HEK293 (cell line): ENCODE results near the gene ZNF672.

Experiments
- CTCF ChIA-PET: fragments of 350-600 bp; formaldehyde crosslinking; extraction: SDS; loops from one replicate; lab custom pipeline; 2021; ENCODE audit warnings: antibody characterized with exemption; lab: Yijun Ruan, JAX
- POLR2A ChIA-PET: fragments of 300-600 bp; formaldehyde crosslinking; extraction: SDS; loops from one replicate; lab custom pipeline; 2020; ENCODE audit warnings: antibody characterized with exemption, inconsistent platforms; lab: Yijun Ruan, JAX
- H3K27ac ChIP-seq: fragments of 200-500 bp; sonication (Bioruptor generic); 2 replicates; pipeline ENCODE4 v1.5.1; 2014; ENCODE audit warnings: low read depth, low read length, control low read depth, inconsistent platforms; ENCODE audit errors: extremely low read depth
- H3K36me3 ChIP-seq, 2 experiments: fragments of 200-500 bp in 1 of 2; sonication (Bioruptor generic) in 1 of 2; 1 replicate in 1 of 2; 2 replicates in 1 of 2; pipeline ENCODE4 v1.5.1; 2014 to 2017; ENCODE audit warnings: inconsistent platforms in 2 of 2, low read length in 2 of 2; ENCODE audit not compliant: control insufficient read depth in 2 of 2, insufficient read depth in 1 of 2
- H3K4me1 ChIP-seq: fragments of 200-500 bp; sonication (Bioruptor generic); 2 replicates; pipeline ENCODE4 v1.5.1; 2014; ENCODE audit warnings: mild to moderate bottlenecking, low read length, inconsistent platforms; ENCODE audit not compliant: control insufficient read depth, insufficient read depth
- H3K4me3 ChIP-seq: 2 replicates; pipeline ENCODE4 v1.5.1; 2011; ENCODE audit warnings: low read depth, mild to moderate bottlenecking, control low read depth, low read length, moderate library complexity
- H3K9me3 ChIP-seq: fragments of 200-500 bp; sonication (Bioruptor generic); 2 replicates; pipeline ENCODE4 v1.5.1; 2014; ENCODE audit warnings: low read depth, low read length, inconsistent platforms; ENCODE audit not compliant: control insufficient read depth, insufficient read depth
- FEZF1 ChIP-seq: fragments of 450-650 bp; formaldehyde crosslinking; IDR thresholded peaks from 2 replicates; pipeline ENCODE4 v1.5.1; 2016; ENCODE audit warnings: missing biosample characterization, missing genetic modification characterization
- GLI2 ChIP-seq: fragments of 450-650 bp; formaldehyde crosslinking; IDR thresholded peaks from 2 replicates; pipeline ENCODE4; 2017; ENCODE audit warnings: missing biosample characterization, missing genetic modification characterization, low read depth, borderline replicate concordance
- KLF8 ChIP-seq: fragments of 450-650 bp; formaldehyde crosslinking; IDR thresholded peaks from 2 replicates; pipeline ENCODE4 v1.5.1; 2016; ENCODE audit warnings: missing biosample characterization, missing genetic modification characterization
- ZBTB1 ChIP-seq: fragments of 450-650 bp; formaldehyde crosslinking; IDR thresholded peaks from 2 replicates; pipeline ENCODE4 v1.5.1; 2016; ENCODE audit warnings: missing biosample characterization, missing genetic modification characterization
- ZNF10 ChIP-seq: fragments of 450-650 bp; formaldehyde crosslinking; IDR thresholded peaks from 2 replicates; pipeline ENCODE4 v1.5.1; 2017; ENCODE audit warnings: missing biosample characterization, missing genetic modification characterization
- ZNF211 ChIP-seq: fragments of 450-650 bp; formaldehyde crosslinking; IDR thresholded peaks from 2 replicates; pipeline ENCODE4 v1.5.1; 2016; ENCODE audit warnings: low read depth, missing biosample characterization, missing genetic modification characterization
- ZNF341 ChIP-seq: fragments of 450-650 bp; formaldehyde crosslinking; IDR thresholded peaks from 2 replicates; pipeline ENCODE4; 2016; ENCODE audit warnings: low read depth, missing biosample characterization, missing genetic modification characterization
- ZNF433 ChIP-seq: fragments of 450-650 bp; formaldehyde crosslinking; IDR thresholded peaks from 2 replicates; pipeline ENCODE4 v1.5.1; 2016; ENCODE audit warnings: missing biosample characterization, missing genetic modification characterization, low read depth
- ZNF48 ChIP-seq: fragments of 450-650 bp; formaldehyde crosslinking; IDR thresholded peaks from 2 replicates; pipeline ENCODE4 v1.5.1; 2016; ENCODE audit warnings: missing biosample characterization, missing genetic modification characterization
- ZNF555 ChIP-seq: fragments of 450-650 bp; formaldehyde crosslinking; conservative IDR thresholded peaks from 2 replicates; pipeline ENCODE4 v1.5.1; 2017; ENCODE audit warnings: missing biosample characterization, mild to moderate bottlenecking, missing genetic modification characterization, inconsistent platforms
- ZNF561 ChIP-seq: fragments of 450-650 bp; IDR thresholded peaks from 2 replicates; pipeline ENCODE4 v1.5.1; 2018; ENCODE audit warnings: missing biosample characterization, missing genetic modification characterization, borderline replicate concordance
- ZNF621 ChIP-seq: fragments of 450-650 bp; formaldehyde crosslinking; IDR thresholded peaks from 2 replicates; pipeline ENCODE4 v1.5.1; 2017; ENCODE audit warnings: missing biosample characterization, missing genetic modification characterization
- ZNF747 ChIP-seq: fragments of 450-650 bp; formaldehyde crosslinking; IDR thresholded peaks from 2 replicates; pipeline ENCODE4 v1.5.1; 2016; ENCODE audit warnings: missing biosample characterization, missing genetic modification characterization
- ZNF791 ChIP-seq: fragments of 450-650 bp; formaldehyde crosslinking; IDR thresholded peaks from 2 replicates; pipeline ENCODE4 v1.5.1; 2016; ENCODE audit warnings: missing biosample characterization, missing genetic modification characterization
- TF ChIP-seq, protein P1 (sequence below): fragments of 450-650 bp; formaldehyde crosslinking; optimal IDR thresholded peaks from 2 replicates; pipeline ENCODE3; 2016; ENCODE audit warnings: missing biosample characterization, mild to moderate bottlenecking, missing genetic modification characterization
- TF ChIP-seq, protein P2 (sequence below): IDR thresholded peaks from 2 replicates; pipeline ENCODE4 v1.6.1; 2011; ENCODE audit warnings: mild to moderate bottlenecking, low read depth, low read length, borderline replicate concordance
- TF ChIP-seq, protein P3 (sequence below): fragments of 450-650 bp; formaldehyde crosslinking; IDR thresholded peaks from 2 replicates; pipeline ENCODE4 v1.5.1; 2016; ENCODE audit warnings: missing biosample characterization, missing genetic modification characterization
- TF ChIP-seq, protein P4 (sequence below): fragments of 450-650 bp; formaldehyde crosslinking; IDR thresholded peaks from 2 replicates; pipeline ENCODE4 v1.5.1; 2016; ENCODE audit warnings: missing biosample characterization, missing genetic modification characterization, borderline replicate concordance

The ZNF672 gene

DNA sequence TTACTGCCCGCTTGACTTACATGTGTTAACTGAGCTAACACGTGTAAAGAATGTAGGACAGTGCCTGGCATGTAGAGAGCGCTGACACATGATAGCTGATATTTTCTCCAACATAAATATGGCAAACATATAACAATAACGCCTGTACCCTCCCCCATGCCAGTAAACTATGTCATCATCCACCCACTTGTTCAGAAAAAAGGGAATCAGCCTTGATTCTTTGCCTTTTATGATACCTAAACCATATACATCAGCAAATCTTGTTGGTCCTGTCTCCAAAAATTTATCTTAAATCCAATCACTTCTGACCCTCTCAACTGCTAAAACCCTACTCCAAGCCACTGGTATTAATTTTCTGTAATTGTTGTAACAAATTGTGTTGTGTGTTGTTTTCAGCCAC is 22.0 kb downstream of the ZNF672 start:
- H3K4me1 ChIP-seq, result no peaks in the 10 kb centered on the region

DNA sequence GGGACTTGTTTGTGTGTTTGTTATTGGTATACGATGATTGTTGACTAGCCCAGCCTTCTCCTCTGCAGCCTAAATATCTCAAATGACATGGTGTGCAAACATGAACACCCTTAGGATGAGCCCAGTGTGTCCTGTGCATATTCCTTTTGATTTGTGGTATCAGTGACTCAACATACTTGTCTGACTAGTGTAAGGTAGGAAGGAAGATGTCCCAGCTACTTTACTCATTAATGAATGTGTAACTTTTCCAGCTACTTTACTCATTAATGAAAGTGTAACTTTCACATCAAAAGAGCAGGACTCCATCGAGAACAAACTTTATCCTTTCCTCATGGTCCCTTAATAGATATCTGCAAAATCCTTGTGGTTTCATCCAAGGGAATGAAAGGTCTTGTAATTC is 23.6 kb downstream of the ZNF672 start:
- ChIA-PET CTCF (no interaction called here), POLR2A (no interaction called here)
- Histone ChIP-seq H3K4me3 (no peak overlapping the region), H3K36me3 (peaks cover 0 to 6% of the 10 kb centered on the region in 2 experiments; a peak in 1 of 3 replicates), H3K9me3 (no peaks in the 10 kb centered on the region), H3K4me1 (no peaks in the 10 kb centered on the region), H3K27ac (no peak overlapping the region)
- TF ChIP-seq ZNF791 (tag by site-specific recombination) (no peak), ZNF621 (tag by site-specific recombination) (no peak), ZNF747 (tag by site-specific recombination) (no peak), ZNF10 (tag by site-specific recombination) (no peak), ZNF211 (tag by site-specific recombination) (no peak)

More for the DNA sequence above, 22.0 kb downstream of the ZNF672 start:
- TF ChIP-seq ZNF341 (tag by site-specific recombination) (no peak), ZNF48 (no peak), ZNF433 (tag by site-specific recombination) (no peak), ZNF555 (tag by site-specific recombination) (no peak), FEZF1 (no peak), ZBTB1 (tag by site-specific recombination) (no peak)
- TF ChIP-seq, protein P1, sequence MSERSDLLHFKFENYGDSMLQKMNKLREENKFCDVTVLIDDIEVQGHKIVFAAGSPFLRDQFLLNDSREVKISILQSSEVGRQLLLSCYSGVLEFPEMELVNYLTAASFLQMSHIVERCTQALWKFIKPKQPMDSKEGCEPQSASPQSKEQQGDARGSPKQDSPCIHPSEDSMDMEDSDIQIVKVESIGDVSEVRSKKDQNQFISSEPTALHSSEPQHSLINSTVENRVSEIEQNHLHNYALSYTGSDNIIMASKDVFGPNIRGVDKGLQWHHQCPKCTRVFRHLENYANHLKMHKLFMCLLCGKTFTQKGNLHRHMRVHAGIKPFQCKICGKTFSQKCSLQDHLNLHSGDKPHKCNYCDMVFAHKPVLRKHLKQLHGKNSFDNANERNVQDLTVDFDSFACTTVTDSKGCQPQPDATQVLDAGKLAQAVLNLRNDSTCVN (tag by site-specific recombination), result no peak
- TF ChIP-seq, protein P2, sequence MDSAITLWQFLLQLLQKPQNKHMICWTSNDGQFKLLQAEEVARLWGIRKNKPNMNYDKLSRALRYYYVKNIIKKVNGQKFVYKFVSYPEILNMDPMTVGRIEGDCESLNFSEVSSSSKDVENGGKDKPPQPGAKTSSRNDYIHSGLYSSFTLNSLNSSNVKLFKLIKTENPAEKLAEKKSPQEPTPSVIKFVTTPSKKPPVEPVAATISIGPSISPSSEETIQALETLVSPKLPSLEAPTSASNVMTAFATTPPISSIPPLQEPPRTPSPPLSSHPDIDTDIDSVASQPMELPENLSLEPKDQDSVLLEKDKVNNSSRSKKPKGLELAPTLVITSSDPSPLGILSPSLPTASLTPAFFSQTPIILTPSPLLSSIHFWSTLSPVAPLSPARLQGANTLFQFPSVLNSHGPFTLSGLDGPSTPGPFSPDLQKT, result no peak
- TF ChIP-seq, protein P3, sequence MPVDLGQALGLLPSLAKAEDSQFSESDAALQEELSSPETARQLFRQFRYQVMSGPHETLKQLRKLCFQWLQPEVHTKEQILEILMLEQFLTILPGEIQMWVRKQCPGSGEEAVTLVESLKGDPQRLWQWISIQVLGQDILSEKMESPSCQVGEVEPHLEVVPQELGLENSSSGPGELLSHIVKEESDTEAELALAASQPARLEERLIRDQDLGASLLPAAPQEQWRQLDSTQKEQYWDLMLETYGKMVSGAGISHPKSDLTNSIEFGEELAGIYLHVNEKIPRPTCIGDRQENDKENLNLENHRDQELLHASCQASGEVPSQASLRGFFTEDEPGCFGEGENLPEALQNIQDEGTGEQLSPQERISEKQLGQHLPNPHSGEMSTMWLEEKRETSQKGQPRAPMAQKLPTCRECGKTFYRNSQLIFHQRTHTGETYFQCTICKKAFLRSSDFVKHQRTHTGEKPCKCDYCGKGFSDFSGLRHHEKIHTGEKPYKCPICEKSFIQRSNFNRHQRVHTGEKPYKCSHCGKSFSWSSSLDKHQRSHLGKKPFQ (tag by site-specific recombination), result no peak
- no peak overlapping the region for H3K27ac ChIP-seq
- peaks cover 0 to 22% of the 10 kb centered on the region in 2 experiments; a peak in 1 of 3 replicates for H3K36me3 ChIP-seq
- POLR2A ChIA-PET, result no interaction called here
- no peaks in the 10 kb centered on the region for H3K9me3 ChIP-seq
- CTCF ChIA-PET, result no interaction called here
- no peak overlapping the region for H3K4me3 ChIP-seq

DNA sequence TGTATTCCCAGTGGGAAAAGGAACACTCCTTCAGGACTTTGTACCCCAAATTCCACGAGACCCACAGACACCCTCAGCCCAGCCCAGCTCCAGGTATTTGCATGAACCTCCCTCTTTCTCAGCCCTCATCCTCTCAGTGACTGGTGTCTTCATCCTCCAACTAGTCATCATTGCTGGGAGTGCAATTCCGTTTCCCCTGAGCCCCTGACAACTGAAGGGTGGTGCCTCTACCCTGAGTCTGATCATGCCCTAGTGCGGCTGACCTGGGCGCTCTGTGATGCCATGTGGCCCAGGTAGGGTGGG is 24.6 kb downstream of the ZNF672 start:
- CTCF ChIA-PET, result no interaction called here
- no peaks in the 10 kb centered on the region for H3K9me3 ChIP-seq
- TF ChIP-seq, protein P2, result no peak
- no peak for TF ChIP-seq ZNF561 (tag by site-specific recombination)
- no peak for TF ChIP-seq GLI2
- TF ChIP-seq FEZF1, result no peak
- no peak for TF ChIP-seq KLF8 (tag by site-specific recombination)
- TF ChIP-seq, protein P4, sequence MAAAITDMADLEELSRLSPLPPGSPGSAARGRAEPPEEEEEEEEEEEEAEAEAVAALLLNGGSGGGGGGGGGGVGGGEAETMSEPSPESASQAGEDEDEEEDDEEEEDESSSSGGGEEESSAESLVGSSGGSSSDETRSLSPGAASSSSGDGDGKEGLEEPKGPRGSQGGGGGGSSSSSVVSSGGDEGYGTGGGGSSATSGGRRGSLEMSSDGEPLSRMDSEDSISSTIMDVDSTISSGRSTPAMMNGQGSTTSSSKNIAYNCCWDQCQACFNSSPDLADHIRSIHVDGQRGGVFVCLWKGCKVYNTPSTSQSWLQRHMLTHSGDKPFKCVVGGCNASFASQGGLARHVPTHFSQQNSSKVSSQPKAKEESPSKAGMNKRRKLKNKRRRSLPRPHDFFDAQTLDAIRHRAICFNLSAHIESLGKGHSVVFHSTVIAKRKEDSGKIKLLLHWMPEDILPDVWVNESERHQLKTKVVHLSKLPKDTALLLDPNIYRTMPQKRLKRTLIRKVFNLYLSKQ (tag by site-specific recombination), result no peak
- TF ChIP-seq, all 188 proteins: peak for 0
- no peaks in the 10 kb centered on the region for H3K4me1 ChIP-seq
- H3K27ac ChIP-seq, result no peak overlapping the region
- POLR2A ChIA-PET, result no interaction called here
- no peak overlapping the region for H3K4me3 ChIP-seq
- H3K36me3 ChIP-seq, result no peaks in the 10 kb centered on the region
